H9 (cell line): ENCODE data around the gene TRERF1. TPM values are rescaled to one million over a fixed set of nuclear protein-coding genes. Genes with fewer than 3 reads are reported as not detected.

Experiments used
- DNase-seq: peaks from one replicate; pipeline ENCODE4 v3.0.0-alpha.2; 2017
- H2AFZ ChIP-seq: one replicate; pipeline ENCODE4 v1.6.1; 2013; ENCODE audit warnings: mild to moderate bottlenecking, low read length, control low read depth, moderate library complexity
- H2AK5ac ChIP-seq: 2 replicates; pipeline ENCODE4 v1.6.1; 2013; ENCODE audit warnings: low read length, control low read depth, mixed read lengths; ENCODE audit not compliant: insufficient read length
- H2BK120ac ChIP-seq: one replicate; pipeline ENCODE4 v1.6.1; 2013; ENCODE audit warnings: low read depth, mild to moderate bottlenecking, low read length, control low read depth, inconsistent platforms; ENCODE audit not compliant: poor library complexity, severe bottlenecking
- H2BK12ac ChIP-seq: 2 replicates; pipeline ENCODE4 v1.6.1; 2013; ENCODE audit warnings: low read length, control low read depth, mixed read lengths, low read depth; ENCODE audit not compliant: insufficient read length
- H2BK15ac ChIP-seq: 2 replicates; pipeline ENCODE4 v1.6.1; 2013; ENCODE audit warnings: low read depth, low read length, control low read depth
- H2BK20ac ChIP-seq: one replicate; pipeline ENCODE4 v1.6.1; 2013; ENCODE audit warnings: low read depth, mild to moderate bottlenecking, low read length, control low read depth, inconsistent platforms; ENCODE audit not compliant: poor library complexity, severe bottlenecking
- H2BK5ac ChIP-seq: 2 replicates; pipeline ENCODE4 v1.6.1; 2013; ENCODE audit warnings: low read length, control low read depth, mixed read lengths; ENCODE audit not compliant: insufficient read length
- H3K14ac ChIP-seq: 2 replicates; pipeline ENCODE4 v1.6.1; 2013; ENCODE audit warnings: low read length, control low read depth; ENCODE audit not compliant: insufficient read depth
- H3K18ac ChIP-seq: 2 replicates; pipeline ENCODE4 v1.6.1; 2013; ENCODE audit warnings: low read depth, mild to moderate bottlenecking, mixed read lengths, low read length, control low read depth; ENCODE audit not compliant: insufficient read length
- H3K23ac ChIP-seq: 2 replicates; pipeline ENCODE4 v1.6.1; 2013; ENCODE audit warnings: low read length, control low read depth, mixed read lengths, low read depth; ENCODE audit not compliant: insufficient read length
- H3K23me2 ChIP-seq: 2 replicates; pipeline ENCODE4 v1.6.1; 2013; ENCODE audit warnings: low read depth, mild to moderate bottlenecking, mixed read lengths, low read length, control low read depth; ENCODE audit not compliant: insufficient read length, poor library complexity, severe bottlenecking
- H3K27ac ChIP-seq: 2 replicates; pipeline ENCODE4 v1.5.1; 2013; ENCODE audit warnings: low read length, control low read depth, mixed read lengths, low read depth; ENCODE audit not compliant: insufficient read length
- H3K27me3 ChIP-seq: 2 replicates; pipeline ENCODE4 v1.6.1; 2013; ENCODE audit warnings: low read length, control low read depth, inconsistent platforms; ENCODE audit not compliant: insufficient read depth
- H3K4ac ChIP-seq: 2 replicates; pipeline ENCODE4 v1.6.1; 2013; ENCODE audit warnings: low read depth, mild to moderate bottlenecking, control low read depth, inconsistent platforms, low read length, moderate library complexity
- H3K4me1 ChIP-seq: 2 replicates; pipeline ENCODE4 v1.6.1; 2013; ENCODE audit warnings: low read length, control low read depth, inconsistent platforms; ENCODE audit not compliant: insufficient read depth
- H3K4me2 ChIP-seq: 2 replicates; pipeline ENCODE4 v1.6.1; 2013; ENCODE audit warnings: low read length, control low read depth, mixed read lengths; ENCODE audit not compliant: insufficient read length, insufficient read depth
- H3K56ac ChIP-seq: 2 replicates; pipeline ENCODE4 v1.6.1; 2013; ENCODE audit warnings: low read depth, mild to moderate bottlenecking, mixed read lengths, low read length, control low read depth; ENCODE audit not compliant: insufficient read length
- H3K79me1 ChIP-seq: 2 replicates; pipeline ENCODE4 v1.6.1; 2013; ENCODE audit warnings: low read depth, mild to moderate bottlenecking, moderate library complexity, low read length, control low read depth, inconsistent platforms; ENCODE audit not compliant: insufficient read depth, poor library complexity, severe bottlenecking
- H3K79me2 ChIP-seq: 2 replicates; pipeline ENCODE4 v1.6.1; 2013; ENCODE audit warnings: low read length, control low read depth, inconsistent platforms; ENCODE audit not compliant: insufficient read depth
- H3K9ac ChIP-seq: 2 replicates; pipeline ENCODE4 v1.6.1; 2013; ENCODE audit warnings: low read length, control low read depth, mixed read lengths; ENCODE audit not compliant: insufficient read length; ENCODE audit errors: extremely low read depth
- H3K9me3 ChIP-seq: one replicate; pipeline ENCODE4 v1.6.1; 2013; ENCODE audit warnings: low read depth, low read length, inconsistent platforms; ENCODE audit not compliant: control insufficient read depth
- H3T11ph ChIP-seq: one replicate; pipeline ENCODE4 v1.6.1; 2013; ENCODE audit warnings: mild to moderate bottlenecking, low read length, control low read depth, inconsistent platforms
- H4K20me1 ChIP-seq: one replicate; pipeline ENCODE4 v1.6.1; 2013; ENCODE audit not compliant: control insufficient read depth, insufficient read length, insufficient read depth
- H4K5ac ChIP-seq: 2 replicates; pipeline ENCODE4 v1.6.1; 2013; ENCODE audit warnings: low read depth, mild to moderate bottlenecking, mixed read lengths, low read length, control low read depth; ENCODE audit not compliant: insufficient read length
- H4K8ac ChIP-seq: replicated peaks from 2 replicates; pipeline ENCODE4 v1.6.1; 2013; ENCODE audit warnings: low read length, control low read depth, mixed read lengths, low read depth; ENCODE audit not compliant: insufficient read length
- H4K91ac ChIP-seq: 2 replicates; pipeline ENCODE4 v1.6.1; 2013; ENCODE audit warnings: low read depth, mild to moderate bottlenecking, moderate library complexity, mixed read lengths, low read length, control low read depth; ENCODE audit not compliant: insufficient read length
- H3K27ac Mint-ChIP-seq, 3 experiments: 2 replicates in 2 of 3; 3 replicates in 1 of 3; pipeline ENCODE4 v1.8.0; 2020 to 2021; ENCODE audit warnings: mixed read lengths in 3 of 3, mild to moderate bottlenecking in 1 of 3, moderate library complexity in 1 of 3
- H3K27me3 Mint-ChIP-seq: 2 replicates; pipeline ENCODE4 v1.8.0; 2021; ENCODE audit warnings: low read depth, mild to moderate bottlenecking, moderate library complexity, mixed read lengths
- H3K36me3 Mint-ChIP-seq, 3 experiments: 2 replicates in 2 of 3; 3 replicates in 1 of 3; pipeline ENCODE4 v1.8.0; 2020 to 2021; ENCODE audit warnings: low read depth in 3 of 3, mixed read lengths in 3 of 3; ENCODE audit not compliant: insufficient read depth in 1 of 3
- H3K4me1 Mint-ChIP-seq, 2 experiments: 2 replicates each; pipeline ENCODE4 v1.8.0; 2020; ENCODE audit warnings: mixed read lengths in 2 of 2
- H3K4me3 Mint-ChIP-seq, 2 experiments: 2 replicates in 1 of 2; 3 replicates in 1 of 2; pipeline ENCODE4 v1.8.0; 2020 to 2021; ENCODE audit warnings: mild to moderate bottlenecking in 2 of 2, mixed read lengths in 2 of 2, moderate library complexity in 1 of 2
- H3K9me3 Mint-ChIP-seq, 2 experiments: 2 replicates in 1 of 2; 3 replicates in 1 of 2; pipeline ENCODE4 v1.8.0; 2020; ENCODE audit warnings: mild to moderate bottlenecking in 2 of 2, mixed read lengths in 2 of 2, moderate library complexity in 1 of 2
- CTCF ChIP-seq: fragments of 200-600 bp; sonication (generic); conservative IDR thresholded peaks from 3 replicates; pipeline ENCODE4 v1.8.0; 2021; ENCODE audit warnings: antibody characterized with exemption, mild to moderate bottlenecking
- WGBS: extraction: QIAGEN DNeasy Blood & Tissue Kit; methylation state at CpG from one replicate; pipeline ENCODE4 v1.1.7; 2013; ENCODE audit warnings: missing lambda C conversion rate, low lambda C conversion rate, mixed read lengths; ENCODE audit not compliant: insufficient read length; ENCODE audit errors: extremely low coverage; 5-methylcytosine and 5-hydroxymethylcytosine counted together
- total RNA-seq: library from RNA; stranded (reverse); gene quantifications from 2 replicates; pipeline ENCODE4 v1.2.1, GENCODE V29; 2021

Gene TRERF1
- total RNA-seq, 1 experiment from 2014 or later: 19.7 TPM

- no peak overlapping the region for H3K4me3 Mint-ChIP-seq
- Histone ChIP-seq H2BK5ac (no peak overlapping the region), H3T11ph (no peak overlapping the region), H3K4ac (no peak overlapping the region), H3K18ac (no peak overlapping the region), H3K23me2 (no peaks in the 10 kb centered on the region), H4K20me1 (no peaks in the 10 kb centered on the region), H3K56ac (no peak overlapping the region), H2BK15ac (peak overlapping the region; percentile 24; the same call in 1 of the 2 replicates), H3K79me1 (no peaks in the 10 kb centered on the region), H3K27me3 (no peaks in the 10 kb centered on the region), H2BK120ac (no peak overlapping the region), H3K9me3 (no peaks in the 10 kb centered on the region), H4K91ac (no peak overlapping the region), H2AK5ac (no peak overlapping the region), H2BK20ac (no peak overlapping the region), H3K27ac (no peak overlapping the region), H3K14ac (no peak overlapping the region), H2BK12ac (no peak overlapping the region), H3K4me2 (no peak overlapping the region), H3K4me1 (peaks cover 5% of the 10 kb centered on the region; the same call in 1 of the 2 replicates), H4K5ac (no peak overlapping the region), H3K79me2 (no peaks in the 10 kb centered on the region), H4K8ac (no peak overlapping the region), H3K9ac (no peak overlapping the region), H3K23ac (no peak overlapping the region), H2AFZ (no peak overlapping the region)
- DNase-seq: no peak
- peak overlapping the region in 1 of 3 experiments; percentile 2; a peak in 2 of 7 replicates for H3K27ac Mint-ChIP-seq
- H3K36me3 Mint-ChIP-seq: no peaks in the 10 kb centered on the region; a peak in 1 of 7 replicates
- no CpG with 5 or more reads among the region's 5 CpGs for WGBS
- H3K9me3 Mint-ChIP-seq: no peaks in the 10 kb centered on the region
- no peak for TF ChIP-seq CTCF
- H3K4me1 Mint-ChIP-seq: peaks cover 10 to 21% of the 10 kb centered on the region in 2 experiments
- peaks cover 4% of the 10 kb centered on the region for H3K27me3 Mint-ChIP-seq
Measured at GRCh38 chr6:42194056-42194455, 257.7 kb downstream of the TRERF1 start.
